ENCODE measurements around the gene XPR1. TPM values are rescaled to one million over a fixed set of nuclear protein-coding genes. Genes with fewer than 3 reads are reported as not detected.

The XPR1 gene
- total RNA-seq, 2 experiments from 2014 or later = 19.9 to 20.5 TPM

DNA sequence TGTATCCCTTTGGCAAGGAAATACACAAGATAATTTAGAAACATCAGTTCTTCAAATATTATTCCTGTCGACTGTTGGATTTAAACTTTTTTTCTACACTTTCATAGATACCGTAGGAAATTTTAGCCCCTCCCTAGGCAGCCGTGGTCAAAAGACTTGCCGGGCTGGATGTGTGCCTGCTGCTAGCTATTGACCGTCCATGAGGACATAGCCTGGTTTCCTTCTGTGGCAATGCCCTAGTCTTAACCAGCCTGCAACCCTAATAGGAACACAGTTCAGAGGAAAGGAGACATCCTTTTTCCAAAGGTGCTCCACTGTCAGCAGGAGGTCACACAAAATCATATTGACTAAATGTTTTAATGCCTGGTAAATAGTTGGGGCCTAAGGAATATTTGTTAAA, 260.4 kb downstream of the XPR1 start:
- Mint-ChIP-seq H3K27ac (no peak overlapping the region), H3K9me3 (no peaks in the 10 kb centered on the region), H3K36me3 (ENCODE audit: low read depth) (peaks cover 3% of the 10 kb centered on the region), H3K4me1 (peaks cover 4% of the 10 kb centered on the region), H3K4me3 (no peak overlapping the region), H3K27me3 (no peaks in the 10 kb centered on the region)
- CTCF ChIA-PET = interaction anchor here (0.8 kb wide), 1 partner anchor 11 kb away, joined by 3 read pairs; no protein-coding TSS in a partner anchor
- POLR2A ChIA-PET = no interaction called here
- no peak for DNase-seq

DNA sequence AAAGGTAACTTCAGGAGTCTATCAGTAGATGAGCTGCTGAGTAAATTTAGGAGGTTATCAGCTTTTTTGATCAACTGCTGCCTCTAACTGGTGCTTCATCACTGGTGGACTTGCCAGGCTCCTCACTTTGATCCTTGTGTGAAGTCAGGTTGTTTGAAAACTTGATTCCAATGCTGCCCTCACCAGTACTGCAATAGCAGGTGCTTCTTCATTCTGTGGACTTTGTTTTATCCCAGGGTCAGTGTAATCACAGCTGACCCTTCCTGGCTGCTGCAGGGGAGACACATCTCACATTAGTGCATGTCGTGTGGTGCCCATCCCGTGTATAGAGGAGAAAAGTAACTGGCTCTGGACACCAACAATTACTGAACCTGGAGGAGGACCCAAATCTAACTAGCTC, 260.9 kb downstream of the XPR1 start:
- POLR2A ChIA-PET = no interaction called here
- no peak overlapping the region for H3K4me3 Mint-ChIP-seq
- no peak for DNase-seq
- H3K27me3 Mint-ChIP-seq = no peaks in the 10 kb centered on the region
- H3K36me3 Mint-ChIP-seq (ENCODE audit: low read depth) = peaks cover 3% of the 10 kb centered on the region
- H3K27ac Mint-ChIP-seq = no peak overlapping the region
- CTCF ChIA-PET = interaction anchor here (0.8 kb wide), 1 partner anchor 11 kb away, joined by 3 read pairs; no protein-coding TSS in a partner anchor
- peaks cover 4% of the 10 kb centered on the region for H3K4me1 Mint-ChIP-seq
- H3K9me3 Mint-ChIP-seq = no peaks in the 10 kb centered on the region

DNA sequence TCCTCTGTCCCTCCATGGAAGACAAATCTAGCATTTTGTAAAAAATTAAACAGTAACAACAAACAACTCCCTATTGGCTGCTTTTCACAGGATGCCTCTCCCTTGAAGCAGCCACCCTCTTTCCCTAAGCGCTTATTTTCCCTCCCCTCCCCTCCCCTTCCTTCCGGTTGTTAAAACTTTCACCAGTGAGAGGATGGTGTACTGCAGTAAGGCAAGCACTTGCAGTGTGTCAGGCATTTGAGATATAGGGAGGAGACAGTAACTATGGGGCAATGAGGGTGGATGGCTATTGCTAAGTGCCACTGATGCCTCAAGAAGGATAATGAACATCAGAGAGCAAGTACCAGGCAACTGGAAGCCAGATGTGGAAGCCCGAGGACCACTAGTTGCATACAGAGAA, 261.8 kb downstream of the XPR1 start:
- Mint-ChIP-seq H3K4me1 (peaks cover 4% of the 10 kb centered on the region), H3K9me3 (no peaks in the 10 kb centered on the region), H3K4me3 (no peak overlapping the region), H3K27ac (no peak overlapping the region), H3K27me3 (no peaks in the 10 kb centered on the region), H3K36me3 (ENCODE audit: low read depth) (peaks cover 3% of the 10 kb centered on the region)
- CTCF ChIA-PET = no interaction called here
- POLR2A ChIA-PET = no interaction called here
- no peak for DNase-seq

DNA sequence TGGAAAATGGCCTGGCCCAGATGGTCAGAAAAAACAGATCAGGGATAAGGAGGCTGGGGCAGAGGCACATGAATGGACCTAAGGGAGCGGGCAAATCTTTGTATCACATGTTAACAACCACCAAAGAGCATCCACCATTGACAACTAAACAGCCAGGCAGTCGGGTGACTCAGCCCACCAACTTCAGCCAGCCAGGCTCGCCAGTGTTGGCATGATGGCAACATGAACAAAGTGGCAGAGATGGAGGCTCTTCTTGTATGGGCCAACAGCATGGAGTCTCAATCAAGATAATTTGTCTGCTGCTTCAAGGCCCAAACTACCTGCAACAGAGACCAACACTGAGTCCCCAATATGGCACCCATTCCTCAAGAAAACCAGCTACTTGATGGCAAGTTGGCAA, 264.3 kb downstream of the XPR1 start:
- ChIA-PET CTCF (no interaction called here), POLR2A (no interaction called here)
- Mint-ChIP-seq H3K4me1 (peaks cover 4% of the 10 kb centered on the region), H3K9me3 (no peaks in the 10 kb centered on the region), H3K36me3 (ENCODE audit: low read depth) (peaks cover 3% of the 10 kb centered on the region), H3K4me3 (no peak overlapping the region), H3K27me3 (no peaks in the 10 kb centered on the region), H3K27ac (no peak overlapping the region)
- no peak for DNase-seq

DNA sequence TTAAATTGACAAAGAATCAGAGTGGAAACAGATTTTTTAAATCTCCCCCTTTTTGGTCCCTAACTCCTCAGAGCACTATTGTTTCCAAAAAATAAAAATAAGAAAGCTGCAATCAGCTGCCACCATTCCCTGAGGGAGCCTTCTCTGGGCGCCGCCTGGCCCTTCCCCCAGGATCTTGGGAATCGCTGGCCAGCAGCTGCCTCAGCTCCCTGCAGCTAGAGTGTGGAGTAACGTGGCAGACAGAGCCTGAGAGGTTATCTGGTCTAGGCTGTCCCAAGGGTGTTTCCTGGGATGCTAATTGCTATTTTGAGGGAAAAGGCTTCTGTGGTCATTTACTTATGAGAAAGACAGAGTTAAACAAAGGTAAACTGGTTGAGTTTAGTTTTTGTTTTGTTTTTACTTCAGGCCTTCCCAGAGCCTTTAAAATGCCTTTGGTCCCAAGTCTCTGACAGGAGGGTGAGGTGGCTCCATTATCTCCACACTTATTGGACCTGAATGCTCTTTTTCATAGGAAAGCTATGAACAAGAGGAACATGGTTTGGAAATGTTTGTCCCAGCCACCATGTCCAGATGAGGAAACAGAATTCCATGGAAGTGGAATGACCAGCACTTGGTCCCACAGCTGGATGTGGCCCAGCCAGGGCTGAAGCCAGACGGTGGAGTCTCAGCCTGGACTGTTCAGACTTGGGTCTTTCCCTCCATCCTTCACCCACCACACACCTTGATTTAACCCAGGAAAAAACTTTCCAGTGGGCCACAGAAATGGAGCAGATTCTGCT, 266.8 kb downstream of the XPR1 start:
- Mint-ChIP-seq H3K27me3 (no peaks in the 10 kb centered on the region), H3K9me3 (no peaks in the 10 kb centered on the region), H3K4me1 (peaks cover 1% of the 10 kb centered on the region), H3K36me3 (ENCODE audit: low read depth) (peaks cover 3% of the 10 kb centered on the region), H3K4me3 (no peak overlapping the region), H3K27ac (no peak overlapping the region)
- no peak for DNase-seq
- CTCF ChIA-PET = interaction anchor here (1.7 kb wide), 1 partner anchor 243 kb away, joined by 3 read pairs; no protein-coding TSS in a partner anchor
- POLR2A ChIA-PET = interaction anchor here (0.9 kb wide), 1 partner anchor 13 kb away, joined by 3 read pairs; no protein-coding TSS in a partner anchor

DNA sequence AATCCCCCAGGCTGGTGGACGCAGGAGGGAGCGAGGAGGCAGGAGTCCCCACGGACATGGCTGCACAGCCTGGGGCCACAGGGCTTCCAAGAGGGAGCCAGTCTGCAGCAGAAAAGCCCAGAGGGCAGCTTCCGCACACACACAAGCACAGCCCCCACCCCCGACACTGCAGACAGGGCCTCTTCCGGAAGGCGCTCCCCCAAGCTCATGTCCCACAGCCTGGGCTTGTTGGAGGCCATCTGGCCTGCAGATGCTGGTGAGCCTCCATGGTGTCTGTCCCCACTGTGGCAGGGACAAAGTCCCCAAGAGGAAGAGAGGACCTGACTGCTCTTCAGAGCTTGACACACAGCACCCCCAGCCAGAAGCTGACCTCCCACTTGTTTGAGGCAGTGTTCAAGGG, 267.4 kb downstream of the XPR1 start:
- Mint-ChIP-seq H3K9me3 (no peaks in the 10 kb centered on the region), H3K27ac (no peak overlapping the region), H3K27me3 (no peaks in the 10 kb centered on the region), H3K4me1 (no peaks in the 10 kb centered on the region), H3K36me3 (ENCODE audit: low read depth) (peaks cover 3% of the 10 kb centered on the region), H3K4me3 (no peak overlapping the region)
- ChIA-PET POLR2A (no interaction called here), CTCF (no interaction called here)
- no peak for DNase-seq

DNA sequence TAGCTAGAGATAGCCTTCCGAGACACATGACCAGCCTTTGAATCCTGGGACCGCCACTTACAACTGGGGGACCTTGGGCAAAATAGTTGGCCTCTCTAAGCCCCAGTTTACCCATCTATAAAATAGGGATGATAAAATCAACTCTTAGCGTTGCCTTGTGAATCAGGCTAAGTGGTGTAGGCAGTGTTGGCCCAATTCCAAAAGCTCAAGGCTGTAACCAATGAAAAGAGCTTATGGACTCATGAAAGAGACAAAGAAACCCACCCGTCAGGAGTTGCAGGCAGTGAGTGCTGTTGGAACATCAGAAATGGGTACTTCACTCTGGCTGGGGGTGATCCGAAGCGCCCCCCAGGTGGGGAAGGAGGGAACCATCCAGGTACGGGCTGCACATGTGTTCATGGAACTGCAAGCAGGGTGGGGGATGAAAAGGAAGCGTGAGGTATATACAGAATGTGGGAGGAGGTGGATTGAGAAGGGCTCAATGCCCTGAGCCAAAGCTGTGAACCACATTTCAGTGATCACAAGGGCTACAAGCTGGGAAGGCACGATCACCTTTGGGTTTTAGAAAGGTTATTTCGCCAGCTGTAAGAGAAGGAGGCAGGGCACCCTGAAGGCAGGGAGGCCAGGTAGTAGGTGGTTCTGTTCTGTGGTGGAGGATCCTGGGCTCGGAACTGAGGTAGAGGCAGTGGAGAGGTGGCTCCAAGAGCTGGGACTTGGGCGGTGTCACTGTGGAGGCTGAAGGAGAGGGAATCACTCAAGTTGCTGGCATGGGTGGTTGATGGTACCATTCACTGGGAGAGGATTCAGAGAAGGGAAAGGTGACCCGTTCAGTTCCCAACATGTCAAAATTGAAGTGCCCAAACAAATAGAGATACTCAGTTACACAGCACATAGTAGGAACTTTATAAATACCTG, 269.5 kb downstream of the XPR1 start:
- CTCF ChIA-PET = interaction anchor here (0.9 kb wide), 1 partner anchor 20 kb away, joined by 3 read pairs; no protein-coding TSS in a partner anchor
- POLR2A ChIA-PET = no interaction called here
- no peak for DNase-seq
- Mint-ChIP-seq H3K27me3 (no peaks in the 10 kb centered on the region), H3K4me1 (no peaks in the 10 kb centered on the region), H3K36me3 (ENCODE audit: low read depth) (no peaks in the 10 kb centered on the region), H3K4me3 (no peak overlapping the region), H3K9me3 (no peaks in the 10 kb centered on the region), H3K27ac (no peak overlapping the region)

DNA sequence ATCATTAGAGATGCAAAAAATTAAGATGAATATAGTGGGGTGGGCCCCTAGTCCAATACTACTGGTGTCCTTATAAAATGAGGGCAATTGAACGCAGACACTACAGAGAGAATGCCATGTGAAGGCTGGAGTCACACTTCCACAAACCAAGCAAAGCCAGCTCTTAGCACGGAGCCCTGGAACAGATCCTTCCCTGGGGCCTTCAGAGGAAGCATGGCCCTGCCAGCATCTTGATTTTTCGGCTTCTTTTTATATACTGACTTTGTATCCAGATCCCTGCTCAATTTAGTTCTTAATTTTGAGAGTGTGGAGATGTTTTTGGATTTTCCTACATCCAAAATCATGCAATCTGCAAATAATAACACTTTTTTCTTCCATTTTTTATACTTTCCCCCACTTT, 270.7 kb downstream of the XPR1 start:
- ChIA-PET POLR2A (no interaction called here), CTCF (interaction anchor here (0.9 kb wide), 1 partner anchor 18 kb away, joined by 3 read pairs; no protein-coding TSS in a partner anchor)
- Mint-ChIP-seq H3K27me3 (no peaks in the 10 kb centered on the region), H3K36me3 (ENCODE audit: low read depth) (no peaks in the 10 kb centered on the region), H3K9me3 (no peaks in the 10 kb centered on the region), H3K4me3 (no peak overlapping the region), H3K4me1 (no peaks in the 10 kb centered on the region), H3K27ac (no peak overlapping the region)
- DNase-seq = no peak

DNA sequence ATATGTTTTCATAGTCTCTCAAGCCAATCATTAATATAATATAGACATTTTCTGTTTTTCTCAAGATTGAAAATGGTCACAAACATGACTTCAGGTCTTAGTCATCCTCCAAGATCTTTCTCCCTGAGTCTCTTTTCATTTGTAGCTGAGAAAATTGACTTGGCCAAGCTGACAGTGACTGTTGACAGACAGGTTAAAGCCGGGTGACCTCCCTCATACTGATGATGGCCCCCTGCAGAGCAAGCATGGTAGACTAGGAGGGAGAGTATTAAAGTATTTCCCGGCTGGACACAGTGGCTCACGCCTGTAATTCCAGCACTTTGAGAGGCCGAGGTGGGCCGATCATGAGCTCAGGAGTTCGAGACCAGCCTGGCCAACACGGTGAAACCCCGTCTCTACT, 274.1 kb downstream of the XPR1 start:
- POLR2A ChIA-PET = no interaction called here
- DNase-seq = no peak
- Mint-ChIP-seq H3K27me3 (peaks cover 5% of the 10 kb centered on the region), H3K4me1 (peaks cover 12% of the 10 kb centered on the region), H3K36me3 (ENCODE audit: low read depth) (no peaks in the 10 kb centered on the region), H3K9me3 (no peaks in the 10 kb centered on the region), H3K4me3 (no peak overlapping the region), H3K27ac (no peak overlapping the region)
- CTCF ChIA-PET = no interaction called here

DNA sequence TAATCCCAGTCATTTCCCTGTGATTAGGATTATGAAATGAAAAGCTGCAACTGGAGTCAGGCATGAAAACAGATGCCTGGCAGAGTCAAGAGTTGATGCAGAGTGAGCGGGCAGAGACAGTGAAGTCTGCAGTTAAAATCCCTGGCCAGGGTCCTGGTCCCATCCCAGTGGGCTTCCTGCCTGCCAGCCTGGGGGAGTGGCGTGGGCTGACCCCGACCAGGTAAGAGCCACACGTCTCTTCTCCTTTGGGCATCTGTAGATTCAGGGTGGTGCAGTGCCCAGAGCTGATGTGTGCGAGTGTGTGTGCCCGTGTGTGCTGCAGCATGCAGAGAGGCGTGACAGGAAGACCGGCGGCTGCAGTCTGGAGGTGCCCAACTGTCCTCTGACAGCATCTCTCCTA, 274.7 kb downstream of the XPR1 start:
- DNase-seq = no peak
- Mint-ChIP-seq H3K4me1 (peaks cover 13% of the 10 kb centered on the region), H3K9me3 (no peaks in the 10 kb centered on the region), H3K4me3 (no peak overlapping the region), H3K27me3 (peaks cover 10% of the 10 kb centered on the region), H3K27ac (no peak overlapping the region), H3K36me3 (ENCODE audit: low read depth) (no peaks in the 10 kb centered on the region)
- CTCF ChIA-PET = no interaction called here
- POLR2A ChIA-PET = no interaction called here

DNA sequence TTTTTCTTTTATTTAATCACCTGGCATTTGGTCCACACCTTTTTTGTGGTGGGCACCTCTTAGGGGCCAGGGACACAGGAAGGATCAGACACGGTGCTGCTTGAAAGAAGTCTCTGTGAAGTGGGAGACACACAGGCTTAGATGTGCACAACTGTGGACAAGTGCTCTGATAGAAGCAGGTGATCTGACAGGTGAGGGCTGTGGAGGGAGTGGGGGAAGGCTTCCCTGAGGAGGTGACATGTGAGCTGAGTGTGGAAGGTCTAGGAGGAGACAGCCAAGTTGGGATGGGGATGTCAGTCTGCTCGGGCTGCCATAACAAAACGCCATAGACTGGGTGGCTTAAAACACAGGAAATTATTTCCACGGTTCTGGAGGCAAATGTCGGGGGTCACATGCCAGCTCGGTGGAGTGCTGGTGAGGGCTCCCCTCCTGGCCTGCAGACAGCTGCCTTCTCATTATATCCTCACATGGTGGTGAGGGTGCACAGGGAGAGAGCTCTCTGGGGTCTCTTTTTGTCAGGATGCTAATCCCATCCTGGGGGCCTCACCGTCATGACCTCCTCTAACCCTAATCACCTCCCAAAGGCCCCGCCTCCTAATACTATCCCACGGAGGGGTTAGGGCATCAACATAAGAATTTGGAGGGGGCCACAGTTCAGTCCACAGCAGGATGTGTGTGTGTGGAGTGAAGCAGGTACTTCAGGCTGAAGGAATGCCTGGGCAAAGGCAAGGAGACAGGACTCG, 275.7 kb downstream of the XPR1 start:
- Mint-ChIP-seq H3K36me3 (ENCODE audit: low read depth) (no peaks in the 10 kb centered on the region), H3K4me1 (peaks cover 20% of the 10 kb centered on the region), H3K27me3 (peaks cover 18% of the 10 kb centered on the region), H3K9me3 (no peaks in the 10 kb centered on the region), H3K4me3 (no peak overlapping the region), H3K27ac (no peak overlapping the region)
- no peak for DNase-seq
- CTCF ChIA-PET = no interaction called here
- POLR2A ChIA-PET = no interaction called here

DNA sequence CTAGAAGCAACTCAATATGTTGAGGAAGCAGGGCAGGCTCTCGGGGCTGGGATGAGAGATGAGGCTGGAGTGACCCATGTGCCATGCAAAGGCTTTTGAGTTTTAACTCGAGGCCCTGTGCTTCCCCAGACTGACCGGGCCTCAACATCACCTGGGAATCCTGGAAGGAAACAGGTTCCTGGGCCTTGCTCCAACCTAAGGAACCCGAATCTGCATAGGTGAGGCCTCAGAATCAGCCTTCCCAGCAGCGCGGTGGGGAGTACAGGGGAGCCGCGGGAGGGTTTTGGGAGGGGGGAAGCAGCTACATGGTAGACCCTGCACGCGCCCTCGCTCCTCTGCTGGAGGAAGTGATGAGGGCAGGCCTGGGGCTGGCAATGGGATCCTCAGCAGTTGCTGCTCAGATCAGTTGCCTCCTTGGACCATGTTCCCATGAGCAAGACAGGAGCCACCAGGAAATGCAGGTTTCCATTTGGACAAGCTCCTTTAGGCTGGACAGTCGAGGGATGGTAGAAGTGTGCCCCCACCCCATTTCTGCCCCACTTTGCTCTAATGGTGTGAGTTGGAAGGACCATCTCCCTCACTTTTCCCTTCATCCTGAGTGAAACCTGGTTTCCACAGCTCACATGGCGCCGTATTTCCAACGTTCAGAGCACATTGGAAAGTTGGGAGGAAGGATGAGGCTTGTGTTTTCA, 276.4 kb downstream of the XPR1 start:
- Mint-ChIP-seq H3K4me3 (no peak overlapping the region), H3K36me3 (ENCODE audit: low read depth) (no peaks in the 10 kb centered on the region), H3K27me3 (peaks cover 18% of the 10 kb centered on the region), H3K27ac (no peak overlapping the region), H3K9me3 (no peaks in the 10 kb centered on the region), H3K4me1 (peaks cover 20% of the 10 kb centered on the region)
- DNase-seq = no peak
- ChIA-PET POLR2A (no interaction called here), CTCF (no interaction called here)

All from activated CD4-positive, alpha-beta memory T cell treated with anti-CD3 and anti-CD28 coated beads, Interleukin-2, amount 10 ng/mL, durations not matched to agents 7 days and 5 days (primary cell).